VCaP (cell line): ENCODE data around the gene CYP4F3.
"Not testable (repeated sequence)": the region's sequence is repeated elsewhere in the genome, so short reads cannot be mapped to it uniquely, and the experiment has no call there.

Source experiments
- H3K27ac ChIP-seq: fragments of 450-650 bp; 2 replicates; pipeline ENCODE4 v1.5.1; 2017
- CTCF ChIP-seq: fragments of 450-650 bp; conservative IDR thresholded peaks from 2 replicates; pipeline ENCODE4 v1.5.1; 2017; ENCODE audit warnings: mild to moderate bottlenecking, moderate library complexity

CYP4F3 gene

DNA sequence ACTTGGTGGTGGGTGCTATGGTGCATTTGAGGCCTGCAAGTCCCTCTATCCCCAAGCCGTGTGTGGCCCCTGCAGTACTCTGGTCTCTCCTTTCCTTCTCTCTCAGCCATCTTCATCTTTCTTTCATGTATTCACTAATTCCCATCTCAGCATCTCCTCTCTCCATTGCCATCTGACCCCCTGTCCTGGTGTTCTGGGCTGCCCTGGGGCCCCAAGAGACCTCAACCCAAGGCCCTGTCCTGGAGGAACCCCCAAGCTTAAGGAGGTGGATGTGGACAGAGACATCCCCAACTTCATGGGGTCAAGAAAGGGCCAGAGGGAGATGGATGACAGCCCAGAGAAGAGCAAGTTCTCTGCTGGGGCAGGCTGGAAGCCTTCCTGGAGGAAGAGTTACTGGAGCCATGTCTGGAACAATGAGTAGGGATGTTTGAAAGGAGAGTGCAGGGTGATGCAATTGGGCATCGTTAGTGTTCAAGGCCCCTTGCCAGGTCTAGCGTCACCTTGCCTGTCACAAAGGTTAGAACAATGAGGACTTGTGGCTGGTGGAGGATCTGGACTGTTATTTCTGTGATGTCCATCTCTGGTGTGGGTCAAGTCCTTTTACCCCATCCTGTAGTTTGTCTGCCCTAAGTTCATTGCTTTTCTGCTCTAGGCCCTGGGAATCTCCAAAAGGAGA, 3.5 kb downstream of the CYP4F3 start:
- H3K27ac ChIP-seq: no peak overlapping the region
- no peak for TF ChIP-seq CTCF

GRCh38 chr19:15644816-15645215, 4.1 kb downstream of the CYP4F3 start:
- H3K27ac ChIP-seq: no peak overlapping the region
- no peak for TF ChIP-seq CTCF

GRCh38 chr19:15649526-15649925, 8.8 kb downstream of the CYP4F3 start:
- no peak overlapping the region for H3K27ac ChIP-seq
- no peak for TF ChIP-seq CTCF

- not testable (repeated sequence) for H3K27ac ChIP-seq
Observed at GRCh38 chr19:15650123-15650522, 9.4 kb downstream of the CYP4F3 start.

DNA sequence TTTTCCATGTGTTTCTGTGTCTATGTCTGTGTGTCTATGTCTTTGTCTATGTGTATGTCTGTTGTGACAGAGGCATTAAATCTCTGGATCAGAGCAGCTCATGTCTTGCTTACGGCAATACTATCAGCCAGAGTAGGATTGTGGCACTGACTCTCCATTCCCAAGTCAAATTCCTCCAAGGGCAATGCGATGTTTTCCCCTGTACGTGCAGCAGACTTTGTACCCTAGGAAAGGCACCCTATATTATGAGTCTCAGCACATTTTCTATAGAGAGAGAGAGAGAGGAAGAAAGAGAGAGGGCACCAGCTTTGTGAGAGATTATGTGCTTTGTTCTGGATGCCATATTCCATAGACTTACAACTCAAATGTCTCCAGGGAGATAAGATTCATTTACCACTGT, 11.1 kb downstream of the CYP4F3 start:
- TF ChIP-seq CTCF: no peak
- no peak overlapping the region for H3K27ac ChIP-seq

DNA sequence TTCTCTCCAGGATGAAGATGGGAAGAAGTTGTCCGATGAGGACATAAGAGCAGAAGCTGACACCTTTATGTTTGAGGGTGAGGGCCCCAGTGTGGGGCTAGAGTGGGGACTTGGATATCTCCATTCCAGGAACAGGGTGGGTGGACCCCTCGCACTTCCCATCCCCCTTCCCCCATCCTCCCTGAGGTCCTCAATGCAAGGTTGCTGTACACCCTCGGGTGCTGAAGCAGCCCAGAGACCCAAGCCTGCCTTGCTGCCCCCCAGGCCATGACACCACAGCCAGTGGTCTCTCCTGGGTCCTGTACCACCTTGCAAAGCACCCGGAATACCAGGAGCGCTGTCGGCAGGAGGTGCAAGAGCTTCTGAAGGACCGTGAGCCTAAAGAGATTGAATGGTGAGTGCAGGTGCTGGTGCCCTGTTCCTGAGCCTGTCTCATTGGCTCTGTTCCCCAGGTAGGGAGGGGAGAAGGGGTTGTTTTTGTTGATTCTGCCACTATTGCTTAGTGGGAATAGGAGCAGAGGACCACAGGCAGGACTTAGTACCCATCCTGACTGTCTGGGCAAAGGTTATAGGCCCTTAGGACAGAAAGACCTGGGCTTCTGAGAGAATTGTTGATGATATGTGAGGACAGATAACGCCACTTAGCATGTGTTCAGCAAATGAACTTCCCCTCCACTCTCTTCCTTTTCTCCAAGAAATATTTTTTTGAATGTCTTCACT, 12.0 kb downstream of the CYP4F3 start:
- TF ChIP-seq CTCF: no peak
- no peak overlapping the region for H3K27ac ChIP-seq

DNA sequence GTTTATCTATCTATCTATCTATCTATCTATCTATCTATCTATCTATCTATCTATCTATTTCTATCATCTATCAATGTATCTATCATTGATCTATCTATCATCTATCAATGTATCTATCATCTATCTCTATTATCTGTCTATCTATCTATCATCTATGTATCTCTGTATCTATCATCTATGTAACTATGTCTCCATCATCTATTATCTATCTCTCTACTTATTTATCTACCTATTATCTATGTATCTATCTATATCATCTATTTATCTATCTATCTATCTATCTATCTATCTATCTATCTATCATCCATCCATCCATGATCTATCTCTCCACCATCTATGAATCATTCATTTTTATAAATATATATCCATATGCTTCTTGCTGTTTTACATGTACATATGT, 15.8 kb downstream of the CYP4F3 start:
- no peak overlapping the region for H3K27ac ChIP-seq
- TF ChIP-seq CTCF: no peak

DNA sequence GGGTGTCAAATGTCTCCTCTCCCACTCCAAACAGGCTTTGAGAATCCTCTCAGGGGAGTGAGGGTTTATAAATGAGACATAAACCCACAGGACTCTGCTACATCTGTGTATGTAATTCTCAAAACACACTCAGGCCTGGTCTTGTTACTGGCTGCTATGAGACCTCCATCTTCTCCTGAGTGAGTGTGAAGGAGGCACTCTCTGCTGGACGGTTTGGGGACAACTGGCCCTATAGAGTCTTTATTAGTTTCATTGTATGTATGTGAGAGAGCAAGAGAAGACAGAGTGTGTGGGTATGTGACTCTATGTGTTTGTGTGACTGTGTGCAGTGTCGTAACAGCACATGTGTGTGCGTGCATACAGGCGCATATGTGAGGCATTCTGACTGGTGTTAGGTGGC, 22.6 kb downstream of the CYP4F3 start:
- TF ChIP-seq CTCF: no peak
- H3K27ac ChIP-seq: no peak overlapping the region
